CD14-positive monocyte (primary cell): ENCODE measurements around the gene TLX3. TPM values are rescaled to one million over a fixed set of nuclear protein-coding genes. Genes with fewer than 3 reads are reported as not detected.

ENCODE experiments used
- DNase-seq, 3 donors: peaks; one replicate each; pipeline ENCODE4 v3.0.0-alpha.2; 2011 to 2022
- H2AFZ ChIP-seq: 2 replicates; pipeline ENCODE4 v1.6.0; 2012; ENCODE audit warnings: mild to moderate bottlenecking, low read depth, low read length, inconsistent platforms; ENCODE audit not compliant: insufficient read depth, poor library complexity, severe bottlenecking
- H3K27ac ChIP-seq, 2 donors: 1 replicate in 1 of 2; 2 replicates in 1 of 2; pipeline ENCODE4 v1.5.1; 2012 to 2013; ENCODE audit warnings: low read length in 2 of 2, control low read depth in 1 of 2, inconsistent platforms in 1 of 2, low read depth in 1 of 2, mild to moderate bottlenecking in 1 of 2
- H3K27me3 ChIP-seq, 2 donors: one replicate each; pipeline versions ENCODE4 v1.6.0 to v1.6.1; 2011 to 2013; ENCODE audit warnings: low read length in 2 of 2; ENCODE audit not compliant: control insufficient read depth in 2 of 2, insufficient read depth in 2 of 2
- H3K36me3 ChIP-seq, 2 donors: replicated peaks in 1 of 2; 1 replicate in 1 of 2; 2 replicates in 1 of 2; pipeline versions ENCODE4 v1.5.1 to v1.6.1; 2012 to 2013; ENCODE audit warnings: low read length in 2 of 2, control low read depth in 1 of 2, inconsistent platforms in 1 of 2, mild to moderate bottlenecking in 1 of 2; ENCODE audit not compliant: insufficient read depth in 2 of 2, control insufficient read depth in 1 of 2
- H3K4me1 ChIP-seq, 2 donors: 1 replicate in 1 of 2; 2 replicates in 1 of 2; pipeline versions ENCODE4 v1.5.1 to v1.6.1; 2012 to 2013; ENCODE audit warnings: low read length in 2 of 2, control low read depth in 1 of 2, inconsistent platforms in 1 of 2, mild to moderate bottlenecking in 1 of 2, moderate library complexity in 1 of 2; ENCODE audit not compliant: insufficient read depth in 2 of 2, control insufficient read depth in 1 of 2
- H3K4me2 ChIP-seq: replicated peaks from 2 replicates; pipeline ENCODE3; 2012; ENCODE audit warnings: low read length, moderate library complexity, mild to moderate bottlenecking; ENCODE audit not compliant: poor library complexity, severe bottlenecking; ENCODE audit errors: extremely low read depth
- H3K4me3 ChIP-seq, 3 experiments: fragments of 200-600 bp in 1 of 3; sonication (generic) in 1 of 3; replicated peaks in 1 of 3; 1 replicate in 2 of 3; 2 replicates in 1 of 3; pipeline ENCODE4 v1.5.1; 2011 to 2013; ENCODE audit warnings: low read length in 3 of 3, mild to moderate bottlenecking in 3 of 3, control low read depth in 2 of 3, low read depth in 2 of 3, inconsistent platforms in 1 of 3, moderate library complexity in 1 of 3
- H3K79me2 ChIP-seq: 2 replicates; pipeline ENCODE4 v1.6.0; 2012; ENCODE audit warnings: mild to moderate bottlenecking, control low read depth, inconsistent platforms, low read length, moderate library complexity; ENCODE audit not compliant: insufficient read depth
- H3K9ac ChIP-seq: 2 replicates; pipeline ENCODE4 v1.6.0; 2017; ENCODE audit warnings: low read length, mild to moderate bottlenecking; ENCODE audit not compliant: insufficient read depth, poor library complexity, severe bottlenecking
- H3K9me3 ChIP-seq, 2 donors: replicated peaks in 1 of 2; 1 replicate in 1 of 2; 2 replicates in 1 of 2; pipeline versions ENCODE4 v1.5.1 to v1.6.1; 2012 to 2013; ENCODE audit warnings: low read length in 2 of 2, control low read depth in 1 of 2; ENCODE audit not compliant: control insufficient read depth in 1 of 2, insufficient read depth in 1 of 2
- H4K20me1 ChIP-seq: 2 replicates; pipeline ENCODE4 v1.6.0; 2012; ENCODE audit warnings: mild to moderate bottlenecking, low read length, control low read depth, moderate library complexity; ENCODE audit not compliant: insufficient read depth
- H3K27ac Mint-ChIP-seq, 7 donors: one replicate each; pipeline ENCODE4 v1.8.0; 2020; ENCODE audit warnings: mild to moderate bottlenecking in 7 of 7, mixed read lengths in 7 of 7, moderate library complexity in 6 of 7, inconsistent platforms in 2 of 7
- H3K27me3 Mint-ChIP-seq, 3 donors: one replicate each; pipeline ENCODE4 v1.8.0; 2021 to 2022; ENCODE audit warnings: low read depth in 3 of 3, mild to moderate bottlenecking in 3 of 3, mixed read lengths in 3 of 3, moderate library complexity in 3 of 3, inconsistent platforms in 1 of 3
- H3K36me3 Mint-ChIP-seq, 2 donors: one replicate each; pipeline ENCODE4 v1.8.0; 2020; ENCODE audit warnings: mixed read lengths in 2 of 2, inconsistent platforms in 1 of 2, mild to moderate bottlenecking in 1 of 2
- H3K4me1 Mint-ChIP-seq: one replicate; pipeline ENCODE4 v1.8.0; 2020; ENCODE audit warnings: mild to moderate bottlenecking, mixed read lengths
- H3K4me3 Mint-ChIP-seq, 2 donors: one replicate each; pipeline ENCODE4 v1.8.0; 2020; ENCODE audit warnings: mild to moderate bottlenecking in 2 of 2, mixed read lengths in 2 of 2, moderate library complexity in 1 of 2
- H3K9me3 Mint-ChIP-seq, 7 donors: one replicate each; pipeline ENCODE4 v1.8.0; 2020 to 2022; ENCODE audit warnings: mixed read lengths in 7 of 7, mild to moderate bottlenecking in 6 of 7, moderate library complexity in 6 of 7, inconsistent platforms in 2 of 7
- CTCF ChIP-seq: fragments of 200-600 bp; IDR thresholded peaks from one replicate; pipeline ENCODE4 v1.8.0; 2022; ENCODE audit warnings: antibody characterized with exemption, mild to moderate bottlenecking
- WGBS: methylation state at CpG from one replicate; pipeline ENCODE4 v1.1.5; 2013; ENCODE audit warnings: missing lambda C conversion rate; ENCODE audit not compliant: insufficient coverage; 5-methylcytosine and 5-hydroxymethylcytosine counted together
- intact Hi-C, 2 donors: fragments of 100-400 bp; cut with micrococcal nuclease; formaldehyde crosslinking; loops; one replicate each; pipeline versions ENCODE4 v1.15.0 to v1.15.1; 2023
- polyA plus RNA-seq, 3 donors: library from polyadenylated mRNA; depleted of rRNA in 1 of 3; unstranded in 2 of 3; stranded (reverse) in 1 of 3; fragments of 300-500 nt in 2 of 3; fragments of >200 nt in 1 of 3; fragmentation: Illumina TruSeq in 2 of 3; gene quantifications; 1 replicate in 2 of 3; 2 replicates in 1 of 3; pipeline ENCODE4 v1.2.3, GENCODE V29; 2012 to 2021

The TLX3 gene
- polyA plus RNA-seq, 3 donors = not detected

- H3K4me1 Mint-ChIP-seq = peaks cover 31% of the 10 kb centered on the region
- peaks cover 3 to 46% of the 10 kb centered on the region in 2 donors for H3K9me3 ChIP-seq
- no peak overlapping the region for H3K27ac Mint-ChIP-seq
- TF ChIP-seq CTCF = no peak
- no peak overlapping the region for H3K27ac ChIP-seq
- H2AFZ ChIP-seq = no peak overlapping the region
- no peaks in the 10 kb centered on the region for H3K36me3 ChIP-seq
- peaks cover 0 to 32% (median 16%) of the 10 kb centered on the region in 7 donors for H3K9me3 Mint-ChIP-seq
- peaks cover 81 to 97% of the 10 kb centered on the region in 2 donors for H3K27me3 ChIP-seq
- H3K4me1 ChIP-seq = peaks cover 20 to 27% of the 10 kb centered on the region in 2 donors
- H3K4me3 ChIP-seq = no peak overlapping the region
- intact Hi-C loops = no loop called here
- H3K4me3 Mint-ChIP-seq = peak overlapping the region in 1 of 2 donors; percentile 81
- H3K36me3 Mint-ChIP-seq = peaks cover 0 to 7% of the 10 kb centered on the region in 2 donors
- H3K9ac ChIP-seq = no peak overlapping the region
- no peak for DNase-seq
- no peak overlapping the region for H3K4me2 ChIP-seq
- H3K27me3 Mint-ChIP-seq = peaks cover 93 to 98% (median 93%) of the 10 kb centered on the region in 3 donors
- 10% methylated on average over 18 of the region's 20 CpGs for WGBS
- H4K20me1 ChIP-seq = no peaks in the 10 kb centered on the region
- H3K79me2 ChIP-seq = no peaks in the 10 kb centered on the region
These were observed 6.8 kb downstream of the TLX3 start for GRCh38 chr5:171315925-171316257.

- H3K36me3 Mint-ChIP-seq = peaks cover 0 to 7% of the 10 kb centered on the region in 2 donors
These were observed 7.4 kb downstream of the TLX3 start for GRCh38 chr5:171316258-171317121.

More at GRCh38 chr5:171316258-171317121, 7.4 kb downstream of the TLX3 start:
- H4K20me1 ChIP-seq = no peaks in the 10 kb centered on the region
- Mint-ChIP-seq H3K27ac (no peak overlapping the region), H3K9me3 (peaks cover 0 to 32% (median 17%) of the 10 kb centered on the region in 7 donors), H3K4me3 (peak overlapping the region in 1 of 2 donors; percentile 81), H3K4me1 (peaks cover 28% of the 10 kb centered on the region), H3K27me3 (peaks cover 89 to 98% (median 94%) of the 10 kb centered on the region in 3 donors)
- no peak overlapping the region for H3K4me2 ChIP-seq
- peaks cover 3 to 44% of the 10 kb centered on the region in 2 donors for H3K9me3 ChIP-seq
- TF ChIP-seq CTCF = no peak
- H3K79me2 ChIP-seq = no peaks in the 10 kb centered on the region
- 4% methylated on average over 65 of the region's 66 CpGs for WGBS
- H2AFZ ChIP-seq = no peak overlapping the region
- DNase-seq = no peak
- intact Hi-C loops = no loop called here
- H3K27ac ChIP-seq = no peak overlapping the region
- no peak overlapping the region for H3K9ac ChIP-seq
- no peak overlapping the region for H3K4me3 ChIP-seq
- no peaks in the 10 kb centered on the region for H3K36me3 ChIP-seq
- H3K4me1 ChIP-seq = peaks cover 18 to 21% of the 10 kb centered on the region in 2 donors
- peaks cover 85 to 98% of the 10 kb centered on the region in 2 donors for H3K27me3 ChIP-seq
